Central memory CD4-positive, alpha-beta T cell (primary cell): Measurements from ENCODE around the gene NQO2.
"Not testable (repeated sequence)": the region's sequence is repeated elsewhere in the genome, so short reads cannot be mapped to it uniquely, and the experiment has no call there.

Source experiments
- DNase-seq: peaks from one replicate; pipeline ENCODE4 v3.0.0; 2022

The NQO2 gene

GRCh38 chr6:2970034-2970685, 29.5 kb upstream of the NQO2 start:
- no peak for DNase-seq

GRCh38 chr6:2970753-2971419, 28.8 kb upstream of the NQO2 start:
- DNase-seq: peak; percentile 17

- peak; percentile 31 for DNase-seq
Measured at GRCh38 chr6:2971420-2972218, 28.1 kb upstream of the NQO2 start, which contains the start of gene SERPINB6. Gene SERPINB6, minus strand, starts transcription at chr6:2971567. Its CDS starts 12,235 bp downstream, at chr6:2959332.

- DNase-seq: not testable (repeated sequence)
Measured at GRCh38 chr6:2972219-2972487, 27.5 kb upstream of the NQO2 start.

- not testable (repeated sequence) for DNase-seq
Measured at GRCh38 chr6:2972685-2973084, 27.0 kb upstream of the NQO2 start.

- not testable (repeated sequence) for DNase-seq
Measured at GRCh38 chr6:2973180-2973579, 26.5 kb upstream of the NQO2 start.

GRCh38 chr6:2973676-2974075, 26.0 kb upstream of the NQO2 start:
- DNase-seq: no peak

- no peak for DNase-seq
Measured at GRCh38 chr6:2976060-2976459, 23.6 kb upstream of the NQO2 start.

- no peak for DNase-seq
Measured at GRCh38 chr6:2976571-2977085, 23.1 kb upstream of the NQO2 start.

GRCh38 chr6:2977290-2977689, 22.4 kb upstream of the NQO2 start:
- DNase-seq: no peak

- DNase-seq: no peak
Measured at GRCh38 chr6:2977799-2978590, 21.7 kb upstream of the NQO2 start.

GRCh38 chr6:2978923-2979322, 20.8 kb upstream of the NQO2 start:
- no peak for DNase-seq

GRCh38 chr6:2979819-2980464, 19.8 kb upstream of the NQO2 start:
- no peak for DNase-seq

GRCh38 chr6:2980465-2980855, 19.2 kb upstream of the NQO2 start:
- DNase-seq: no peak

GRCh38 chr6:2982426-2983117, 17.1 kb upstream of the NQO2 start:
- no peak for DNase-seq

- DNase-seq: no peak
Measured at GRCh38 chr6:2984738-2985406, 14.8 kb upstream of the NQO2 start.

- no peak for DNase-seq
Measured at GRCh38 chr6:2986722-2987221, 12.9 kb upstream of the NQO2 start.

GRCh38 chr6:2988094-2988425, 11.6 kb upstream of the NQO2 start:
- DNase-seq: no peak

GRCh38 chr6:2988426-2989331, 11.0 kb upstream of the NQO2 start:
- peak; percentile 70 for DNase-seq
